HG03097 (cell line): ENCODE measurements around the gene ARHGAP10.

Experiments
- ATAC-seq: cut with Tn5 transposase; IDR thresholded peaks from one replicate; pipeline ENCODE4 v1.9.1; 2021; ENCODE audit not compliant: unreplicated experiment, low FRiP score

Gene ARHGAP10

DNA sequence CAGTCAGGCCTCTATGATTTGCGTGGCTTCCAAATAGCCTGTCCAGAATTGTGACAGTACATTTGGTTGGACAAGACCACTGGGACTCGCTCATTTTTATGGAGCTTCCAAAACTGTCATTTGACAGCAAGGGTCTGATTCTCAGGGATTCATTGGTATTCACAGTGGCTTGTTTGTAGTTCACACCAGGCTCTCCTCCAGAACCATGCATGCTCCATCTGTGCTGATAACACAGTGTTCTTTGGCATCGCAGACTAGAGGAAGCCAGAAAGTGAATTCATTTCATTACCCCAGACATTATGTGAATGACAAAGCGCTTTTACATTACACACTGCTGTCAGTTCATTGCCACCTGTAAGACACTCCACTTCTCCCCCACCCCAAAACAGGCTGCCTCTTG is 208.3 kb downstream of the ARHGAP10 start:
- no peak for ATAC-seq

- ATAC-seq, result no peak
Measured at GRCh38 chr4:147941373-147941772, 209.5 kb downstream of the ARHGAP10 start.

DNA sequence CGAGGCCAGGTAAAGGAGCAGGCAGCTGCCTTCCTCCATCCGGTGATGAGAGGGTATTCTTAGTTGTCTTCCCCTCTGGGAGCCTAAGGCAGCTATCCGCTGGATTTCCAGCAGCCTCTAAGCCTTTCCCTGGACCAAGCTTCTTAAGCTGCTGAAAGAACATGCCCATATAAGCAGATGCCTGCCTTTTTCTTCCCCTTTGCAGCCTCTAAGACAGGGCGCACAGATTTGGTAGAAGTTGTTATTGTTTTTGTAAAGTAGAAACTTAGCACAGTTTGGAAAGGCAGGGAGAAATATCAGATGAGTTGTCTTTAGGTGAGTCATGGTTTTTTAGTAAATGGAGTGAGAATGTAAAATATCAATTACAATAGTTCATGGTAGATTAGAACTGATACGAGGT is 210.8 kb downstream of the ARHGAP10 start:
- peak; percentile 48 for ATAC-seq

GRCh38 chr4:147943159-147943638 is 211.3 kb downstream of the ARHGAP10 start:
- peak; percentile 87 for ATAC-seq

DNA sequence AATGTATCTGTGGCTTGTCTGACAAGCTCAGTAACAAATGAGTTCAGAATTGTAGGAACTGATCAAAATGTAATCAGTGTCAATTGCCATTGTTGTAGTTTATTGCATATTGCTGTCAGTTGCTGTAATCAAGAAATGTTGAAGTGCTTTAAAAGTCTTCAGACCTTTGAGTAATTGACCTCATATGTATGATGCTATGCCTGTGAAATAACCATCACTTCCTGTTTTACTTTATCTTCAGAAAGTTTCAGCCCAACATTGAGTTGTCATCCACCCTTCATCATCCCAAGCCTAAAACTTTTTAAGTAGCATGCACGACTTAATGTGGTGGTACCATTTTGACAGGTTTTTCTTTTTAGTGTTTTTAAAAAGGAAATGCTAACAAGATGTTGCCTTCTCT is 212.4 kb downstream of the ARHGAP10 start:
- no peak for ATAC-seq

- ATAC-seq, result no peak
Measured at GRCh38 chr4:147944670-147945260, 212.9 kb downstream of the ARHGAP10 start.

GRCh38 chr4:147948336-147948735 is 216.4 kb downstream of the ARHGAP10 start:
- ATAC-seq, result no peak

- no peak for ATAC-seq
Measured at GRCh38 chr4:147950261-147950660, 218.4 kb downstream of the ARHGAP10 start.

GRCh38 chr4:147950841-147951240 is 219.0 kb downstream of the ARHGAP10 start:
- no peak for ATAC-seq

GRCh38 chr4:147954850-147955249 is 223.0 kb downstream of the ARHGAP10 start:
- no peak for ATAC-seq

DNA sequence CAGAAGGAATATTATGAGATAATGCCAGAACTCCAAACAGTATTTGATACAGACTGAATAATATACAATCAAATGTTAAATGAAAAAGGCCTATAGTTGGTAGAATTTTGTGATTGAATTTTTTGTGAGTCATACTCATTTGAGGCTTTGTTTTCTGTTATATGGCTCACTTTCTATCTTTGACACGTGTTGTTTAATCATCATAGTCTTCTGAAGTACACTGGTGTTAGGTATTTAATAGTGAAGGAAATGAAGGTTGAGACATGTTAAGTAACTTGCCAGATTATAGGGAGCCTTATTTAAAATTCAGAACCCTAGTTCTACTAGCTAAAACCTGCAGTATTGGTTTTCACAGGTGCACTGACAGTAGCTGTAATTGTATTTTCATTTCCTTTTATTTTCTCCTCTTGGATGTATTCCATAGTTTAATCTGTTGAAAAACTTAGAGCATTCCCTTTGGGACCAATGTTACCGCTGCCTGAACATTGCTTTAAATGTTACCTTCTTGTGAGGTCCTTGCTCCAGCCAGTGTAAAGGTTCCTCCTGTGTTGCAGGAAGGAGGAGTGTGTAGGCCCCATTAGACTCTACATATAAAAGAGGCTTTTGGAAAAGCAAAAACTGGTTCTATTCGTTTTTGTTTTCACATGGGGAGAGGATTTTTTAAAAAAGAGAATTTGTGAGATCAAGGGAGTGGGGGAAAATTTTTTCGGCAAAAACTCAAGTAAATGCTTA is 224.1 kb downstream of the ARHGAP10 start:
- no peak for ATAC-seq

DNA sequence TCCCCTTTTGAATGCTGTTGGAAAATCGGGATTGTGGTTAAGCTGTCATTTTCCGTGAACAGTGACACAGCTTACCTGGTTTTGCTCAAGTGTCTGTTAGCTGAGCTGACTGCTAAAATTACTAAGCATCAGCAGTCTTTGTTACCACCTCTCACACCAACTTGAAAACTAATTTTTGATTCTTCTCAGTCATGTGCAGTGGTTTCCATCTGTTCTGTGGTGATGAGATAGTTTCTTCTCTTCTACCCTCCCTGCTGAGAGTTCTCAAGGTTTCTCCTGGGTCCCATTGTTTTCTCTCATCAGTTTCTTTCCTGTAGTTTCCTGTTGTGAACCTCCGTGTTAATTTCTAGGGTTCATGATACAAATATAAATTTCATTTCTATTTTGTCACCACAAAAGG is 225.6 kb downstream of the ARHGAP10 start:
- no peak for ATAC-seq

DNA sequence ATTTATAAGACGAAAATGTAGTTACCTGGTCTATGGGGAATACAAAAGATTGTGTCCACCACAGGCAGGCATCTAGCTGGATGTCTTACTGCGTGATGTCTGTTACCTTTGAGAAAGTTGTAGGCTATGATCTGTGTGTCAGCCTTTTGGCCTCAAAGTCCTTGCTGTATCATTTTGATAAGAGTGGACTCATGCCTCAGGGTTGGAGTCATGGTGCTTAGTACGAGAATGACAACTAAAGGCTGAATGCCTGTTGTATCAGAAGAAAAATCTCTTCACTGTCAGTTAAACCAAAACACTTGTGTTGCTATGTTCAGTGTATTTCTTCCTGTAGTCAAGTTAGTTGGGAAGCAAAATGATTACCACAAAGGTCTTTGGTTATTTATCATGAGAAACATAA is 226.2 kb downstream of the ARHGAP10 start:
- no peak for ATAC-seq

GRCh38 chr4:147958489-147959065 is 226.7 kb downstream of the ARHGAP10 start:
- ATAC-seq, result no peak

GRCh38 chr4:147960971-147961370 is 229.1 kb downstream of the ARHGAP10 start:
- ATAC-seq, result peak; percentile 96

DNA sequence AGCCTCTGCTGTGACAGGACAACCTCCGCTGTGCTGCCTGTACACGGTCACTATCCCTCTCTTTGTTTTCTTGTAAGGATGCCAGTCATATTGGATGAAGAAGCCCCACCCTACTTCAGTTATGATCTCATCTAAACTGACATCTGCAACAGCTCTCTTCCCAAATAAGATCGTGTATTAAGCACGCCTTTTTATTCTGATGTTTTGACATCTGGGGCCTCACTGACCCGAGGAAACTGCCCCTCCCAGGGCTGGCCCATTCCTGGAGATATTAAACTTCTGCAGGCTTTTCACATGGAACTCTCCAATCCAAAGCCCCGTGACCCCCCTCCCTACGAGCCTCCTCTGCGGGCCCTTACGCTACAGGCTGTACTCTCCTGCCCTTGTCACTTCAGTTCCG is 232.0 kb downstream of the ARHGAP10 start:
- no peak for ATAC-seq

GRCh38 chr4:147964266-147964880 is 232.5 kb downstream of the ARHGAP10 start:
- ATAC-seq, result no peak

DNA sequence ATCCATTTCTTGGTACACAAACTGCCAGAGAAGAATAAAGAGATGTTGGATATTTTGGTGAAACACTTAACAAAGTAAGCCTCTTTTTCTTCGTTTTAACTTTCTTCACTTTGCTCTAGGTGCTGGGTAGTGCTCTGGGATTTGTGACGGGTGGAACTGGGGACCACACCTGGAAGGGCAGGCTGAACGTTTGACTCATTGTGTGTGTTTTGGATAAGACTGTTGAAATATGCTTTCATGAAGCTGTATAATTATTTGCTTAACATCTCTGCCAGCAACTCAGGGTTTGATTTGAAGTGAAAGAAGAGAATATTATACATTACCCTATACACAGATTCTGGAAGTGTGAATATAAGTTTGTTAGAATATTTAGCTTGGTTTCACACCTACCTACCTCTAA is 233.2 kb downstream of the ARHGAP10 start:
- no peak for ATAC-seq

GRCh38 chr4:147965873-147966272 is 234.0 kb downstream of the ARHGAP10 start:
- no peak for ATAC-seq

DNA sequence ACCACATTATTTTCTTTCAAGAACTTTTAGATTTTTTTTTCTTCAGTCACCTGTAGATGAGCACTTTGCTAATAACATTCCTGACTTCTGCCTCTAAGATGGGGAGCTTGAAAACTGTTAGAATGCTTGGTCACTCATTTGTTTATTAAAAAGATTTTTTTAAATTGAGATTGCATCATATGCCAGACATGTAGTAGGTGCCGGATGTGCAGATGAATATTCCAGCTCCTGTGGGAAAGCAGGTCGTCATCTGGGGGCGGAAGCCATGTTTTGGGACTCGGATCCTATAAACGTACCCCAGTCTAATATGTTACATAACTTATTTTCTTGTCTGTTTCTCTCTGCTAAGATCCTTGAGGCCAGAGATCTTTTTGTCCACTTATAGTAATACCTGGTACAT is 236.8 kb downstream of the ARHGAP10 start:
- ATAC-seq, result no peak

GRCh38 chr4:147969573-147970385 is 237.9 kb downstream of the ARHGAP10 start:
- no peak for ATAC-seq
